Peyer's patch (tissue), 4 donors: ENCODE data around the gene VWC2L. TPM values are rescaled to one million over a fixed set of nuclear protein-coding genes. Genes with fewer than 3 reads are reported as not detected.

Experiments
- DNase-seq, 3 donors: peaks; one replicate each; pipeline ENCODE4 v3.0.0-alpha.2; 2017 to 2019
- H3K27ac ChIP-seq, 4 donors: fragments of 200-600 bp; sonication (generic); one replicate each; pipeline ENCODE4 v1.5.1; 2016 to 2019
- H3K27me3 ChIP-seq, 2 donors: fragments of 200-600 bp; sonication (generic); one replicate each; pipeline ENCODE4 v1.5.1; 2019
- H3K36me3 ChIP-seq, 3 donors: fragments of 200-600 bp; sonication (generic); one replicate each; pipeline ENCODE4 v1.5.1; 2016 to 2019
- H3K4me1 ChIP-seq, 4 donors: fragments of 200-600 bp; sonication (generic); one replicate each; pipeline ENCODE4 v1.5.1; 2016 to 2019
- H3K4me3 ChIP-seq, 4 donors: fragments of 200-600 bp; sonication (generic); 1 replicate in 3 of 4; 2 replicates in 1 of 4; pipeline ENCODE4 v1.5.1; 2016 to 2019; ENCODE audit warnings: mild to moderate bottlenecking in 1 of 4
- H3K9me3 ChIP-seq, 4 donors: fragments of 200-600 bp; sonication (generic); one replicate each; pipeline ENCODE4 v1.5.1; 2016 to 2019; ENCODE audit warnings: mild to moderate bottlenecking in 1 of 4
- POLR2A ChIP-seq, 2 donors: fragments of 450-650 bp; IDR thresholded peaks; one replicate each; pipeline ENCODE4 v1.5.1; 2017; ENCODE audit warnings: antibody characterized with exemption in 2 of 2, mild to moderate bottlenecking in 2 of 2, moderate library complexity in 2 of 2
- total RNA-seq, 4 donors: library from RNA; depleted of rRNA; stranded (reverse); fragments of >200 nt; gene quantifications; one replicate each; pipeline ENCODE4 v1.1.0, GENCODE V29; 2016
- TF ChIP-seq, protein P1 (sequence below), 6 experiments: fragments of 450-650 bp in 4 of 6; fragments of 200-600 bp in 2 of 6; sonication (generic) in 1 of 6; IDR thresholded peaks; one replicate each; pipeline ENCODE4 v1.5.1; 2017 to 2019; ENCODE audit warnings: antibody characterized with exemption in 6 of 6, mild to moderate bottlenecking in 3 of 6, moderate library complexity in 1 of 6

Gene VWC2L
- total RNA-seq, 4 donors from 2014 or later: not detected

DNA sequence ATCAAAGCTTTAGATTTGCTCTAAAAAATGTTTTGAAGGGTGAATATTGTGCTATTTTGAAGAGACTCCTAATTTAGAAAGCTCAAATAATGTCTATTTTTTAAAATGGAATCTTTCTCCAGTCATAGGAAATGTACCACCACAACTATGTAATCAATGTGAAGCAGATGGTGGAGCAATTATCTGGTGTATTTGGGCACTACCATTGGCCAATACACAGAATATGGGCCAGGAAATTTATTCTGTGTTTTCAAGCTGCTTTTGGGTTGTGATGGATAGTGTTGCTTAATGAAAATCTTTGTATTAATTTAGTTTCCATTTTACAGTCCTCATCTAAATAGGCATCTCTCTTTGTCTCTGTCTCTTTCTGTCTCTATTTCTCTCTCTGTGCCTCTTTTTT, 17.1 kb upstream of the VWC2L start:
- TF ChIP-seq, protein P1, sequence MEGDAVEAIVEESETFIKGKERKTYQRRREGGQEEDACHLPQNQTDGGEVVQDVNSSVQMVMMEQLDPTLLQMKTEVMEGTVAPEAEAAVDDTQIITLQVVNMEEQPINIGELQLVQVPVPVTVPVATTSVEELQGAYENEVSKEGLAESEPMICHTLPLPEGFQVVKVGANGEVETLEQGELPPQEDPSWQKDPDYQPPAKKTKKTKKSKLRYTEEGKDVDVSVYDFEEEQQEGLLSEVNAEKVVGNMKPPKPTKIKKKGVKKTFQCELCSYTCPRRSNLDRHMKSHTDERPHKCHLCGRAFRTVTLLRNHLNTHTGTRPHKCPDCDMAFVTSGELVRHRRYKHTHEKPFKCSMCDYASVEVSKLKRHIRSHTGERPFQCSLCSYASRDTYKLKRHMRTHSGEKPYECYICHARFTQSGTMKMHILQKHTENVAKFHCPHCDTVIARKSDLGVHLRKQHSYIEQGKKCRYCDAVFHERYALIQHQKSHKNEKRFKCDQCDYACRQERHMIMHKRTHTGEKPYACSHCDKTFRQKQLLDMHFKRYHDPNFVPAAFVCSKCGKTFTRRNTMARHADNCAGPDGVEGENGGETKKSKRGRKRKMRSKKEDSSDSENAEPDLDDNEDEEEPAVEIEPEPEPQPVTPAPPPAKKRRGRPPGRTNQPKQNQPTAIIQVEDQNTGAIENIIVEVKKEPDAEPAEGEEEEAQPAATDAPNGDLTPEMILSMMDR (IDR thresholded peaks at IDR 0.05): no peak
- no peak for TF ChIP-seq POLR2A (IDR thresholded peaks at IDR 0.05)
- Histone ChIP-seq H3K27ac (no peak overlapping the region), H3K4me3 (no peak overlapping the region), H3K4me1 (no peaks in the 10 kb centered on the region), H3K27me3 (no peaks in the 10 kb centered on the region), H3K9me3 (no peaks in the 10 kb centered on the region), H3K36me3 (no peaks in the 10 kb centered on the region)
- DNase-seq: no peak

GRCh38 chr2:214395040-214395439, 15.8 kb upstream of the VWC2L start:
- Histone ChIP-seq H3K27ac (no peak overlapping the region), H3K27me3 (no peaks in the 10 kb centered on the region), H3K4me3 (no peak overlapping the region), H3K4me1 (no peaks in the 10 kb centered on the region), H3K36me3 (no peaks in the 10 kb centered on the region), H3K9me3 (no peaks in the 10 kb centered on the region)
- DNase-seq: no peak
- TF ChIP-seq POLR2A (IDR thresholded peaks at IDR 0.05): no peak
- TF ChIP-seq, protein P1 (IDR thresholded peaks at IDR 0.05): no peak

DNA sequence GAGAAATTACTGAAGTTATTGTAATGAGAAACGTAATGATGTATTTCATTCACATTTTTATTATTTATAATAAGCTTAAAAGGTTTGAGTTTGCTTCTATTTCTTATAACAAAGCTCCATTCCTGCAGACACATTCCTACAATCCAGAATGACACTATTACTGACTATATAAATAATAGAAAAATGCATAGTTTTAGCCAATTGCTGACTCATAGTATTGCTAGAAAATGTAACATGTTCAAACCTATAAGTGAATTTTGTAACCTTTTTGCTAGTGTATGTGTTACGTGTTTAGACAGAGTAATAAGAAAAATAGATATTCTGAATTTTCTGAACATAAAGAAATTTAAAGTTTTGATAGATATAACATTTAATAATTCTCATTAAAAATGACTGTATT, 9.3 kb upstream of the VWC2L start:
- Histone ChIP-seq H3K4me1 (no peaks in the 10 kb centered on the region), H3K36me3 (no peaks in the 10 kb centered on the region), H3K9me3 (no peaks in the 10 kb centered on the region), H3K4me3 (no peak overlapping the region), H3K27ac (no peak overlapping the region), H3K27me3 (no peaks in the 10 kb centered on the region)
- TF ChIP-seq, protein P1 (IDR thresholded peaks at IDR 0.05): no peak
- no peak for TF ChIP-seq POLR2A (IDR thresholded peaks at IDR 0.05)
- DNase-seq: no peak

DNA sequence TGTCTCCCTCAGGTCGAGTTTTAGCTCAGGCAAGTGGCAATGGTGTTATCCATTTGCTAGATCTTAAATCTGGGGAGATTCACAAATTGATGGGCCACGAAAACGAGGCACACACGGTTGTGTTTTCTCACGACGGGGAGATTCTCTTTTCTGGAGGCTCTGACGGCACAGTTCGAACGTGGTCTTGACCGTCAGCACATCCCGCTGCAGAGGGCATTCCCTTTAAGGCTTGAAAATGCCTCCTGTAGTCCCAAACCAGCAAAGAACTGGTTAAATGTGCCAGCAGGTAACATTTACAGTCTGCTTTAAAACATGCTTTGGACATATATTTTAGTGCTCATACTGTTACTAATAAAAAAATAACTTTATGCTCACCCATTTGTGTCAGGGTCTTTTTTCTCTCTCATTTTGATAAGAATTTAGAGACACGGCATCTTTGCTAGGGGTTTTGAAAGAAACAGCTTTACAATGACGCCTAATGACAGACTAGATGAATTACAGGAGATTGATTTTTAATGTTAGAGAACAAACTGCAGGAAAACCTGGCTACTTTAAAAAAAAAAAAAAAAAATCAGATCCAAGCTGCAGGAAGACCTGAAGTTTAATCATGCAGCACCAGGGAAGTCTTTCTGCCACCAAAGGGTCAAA, 602 bp upstream of the VWC2L start:
- Histone ChIP-seq H3K4me1 (no peaks in the 10 kb centered on the region), H3K27me3 (no peaks in the 10 kb centered on the region), H3K9me3 (no peaks in the 10 kb centered on the region), H3K4me3 (no peak overlapping the region), H3K36me3 (no peaks in the 10 kb centered on the region), H3K27ac (no peak overlapping the region)
- no peak for DNase-seq
- TF ChIP-seq POLR2A (IDR thresholded peaks at IDR 0.05): no peak
- TF ChIP-seq, protein P1 (IDR thresholded peaks at IDR 0.05): no peak

- H3K36me3 ChIP-seq: no peaks in the 10 kb centered on the region
- no peaks in the 10 kb centered on the region for H3K27me3 ChIP-seq
- no peak overlapping the region for H3K4me3 ChIP-seq
- H3K4me1 ChIP-seq: no peaks in the 10 kb centered on the region
- TF ChIP-seq, protein P1 (IDR thresholded peaks at IDR 0.05): no peak
- TF ChIP-seq POLR2A (IDR thresholded peaks at IDR 0.05): no peak
- no peaks in the 10 kb centered on the region for H3K9me3 ChIP-seq
- no peak overlapping the region for H3K27ac ChIP-seq
- DNase-seq: no peak
These were observed 1.8 kb downstream of the VWC2L start for GRCh38 chr2:214412679-214413078.

GRCh38 chr2:214436470-214436869, 25.6 kb downstream of the VWC2L start:
- Histone ChIP-seq H3K27me3 (no peaks in the 10 kb centered on the region), H3K27ac (no peak overlapping the region), H3K4me1 (no peaks in the 10 kb centered on the region), H3K36me3 (no peaks in the 10 kb centered on the region), H3K4me3 (no peak overlapping the region), H3K9me3 (no peaks in the 10 kb centered on the region)
- DNase-seq: no peak
- TF ChIP-seq, protein P1 (IDR thresholded peaks at IDR 0.05): no peak
- no peak for TF ChIP-seq POLR2A (IDR thresholded peaks at IDR 0.05)
